Sigmoid colon (tissue), 7 donors: ENCODE data around the gene APOC1. TPM values are rescaled to one million over a fixed set of nuclear protein-coding genes. Genes with fewer than 3 reads are reported as not detected.

Experiments used
- DNase-seq: peaks from one replicate; pipeline ENCODE4 v3.0.0-alpha.2; 2019
- H3K27ac ChIP-seq, 4 donors: fragments of 200-600 bp; sonication (generic); one replicate each; pipeline ENCODE4 v1.5.1; 2016 to 2019; ENCODE audit warnings: mild to moderate bottlenecking in 1 of 4
- H3K27me3 ChIP-seq, 3 donors: fragments of 200-600 bp; sonication (generic); one replicate each; pipeline ENCODE4 v1.5.1; 2019; ENCODE audit warnings: mild to moderate bottlenecking in 1 of 3
- H3K36me3 ChIP-seq, 4 donors: fragments of 200-600 bp; sonication (generic); one replicate each; pipeline ENCODE4 v1.5.1; 2016 to 2019
- H3K4me1 ChIP-seq, 4 donors: fragments of 200-600 bp; sonication (generic); one replicate each; pipeline ENCODE4 v1.5.1; 2017 to 2019
- H3K4me3 ChIP-seq, 4 donors: fragments of 200-600 bp; sonication (generic); one replicate each; pipeline ENCODE4 v1.5.1; 2017 to 2019; ENCODE audit warnings: mild to moderate bottlenecking in 2 of 4, moderate library complexity in 1 of 4
- H3K9me3 ChIP-seq, 4 donors: fragments of 200-600 bp in 3 of 4; sonication (generic) in 3 of 4; one replicate each; pipeline versions ENCODE4 v1.5.1 to v1.6.1; 2013 to 2019
- CTCF ChIP-seq, 4 experiments: fragments of 450-650 bp in 3 of 4; fragments of 200-600 bp in 1 of 4; IDR thresholded peaks; one replicate each; pipeline ENCODE4 v1.5.1; 2016 to 2019; ENCODE audit warnings: antibody characterized with exemption in 4 of 4, mild to moderate bottlenecking in 3 of 4, moderate library complexity in 2 of 4
- EP300 ChIP-seq, 4 donors: sonication (generic); formaldehyde crosslinking; IDR thresholded peaks; one replicate each; pipeline ENCODE4 v1.6.1; 2017; ENCODE audit warnings: antibody characterized with exemption in 4 of 4
- POLR2A ChIP-seq, 2 donors: fragments of 450-650 bp; IDR thresholded peaks; one replicate each; pipeline ENCODE4 v1.6.1; 2016; ENCODE audit warnings: antibody characterized with exemption in 2 of 2, mild to moderate bottlenecking in 2 of 2, moderate library complexity in 2 of 2
- POLR2AphosphoS5 ChIP-seq, 4 donors: sonication (generic); formaldehyde crosslinking; IDR thresholded peaks; one replicate each; pipeline ENCODE4 v1.6.1; 2017; ENCODE audit warnings: antibody characterized with exemption in 4 of 4
- WGBS, 2 donors: extraction: QIAGEN DNeasy Blood & Tissue Kit; methylation state at CpG; one replicate each; pipeline ENCODE4 v1.1.7; 2013; 5-methylcytosine and 5-hydroxymethylcytosine counted together
- intact Hi-C: fragments of 100-400 bp; cut with DNase I; formaldehyde crosslinking; loops from one replicate; pipeline ENCODE4 v1.15.1; 2023
- polyA plus RNA-seq, 3 donors: library from polyadenylated mRNA; stranded (reverse); fragments of 200-250 nt; gene quantifications; one replicate each; pipeline ENCODE4 v1.2.3, GENCODE V29; 2013
- total RNA-seq, 4 donors: library from RNA; depleted of rRNA; stranded (reverse); fragments of >200 nt; gene quantifications; one replicate each; pipeline ENCODE4 v1.1.0, GENCODE V29; 2016
- donor health status: healthy with polysubstance abuse.
- donor health status: Bipolar disorder and iron deficiency.
- donor health status: healthy.

Gene APOC1
- total and polyA plus RNA-seq, 7 donors: 2.3 to 73.3 (median 29.0) TPM; not detected in 1

GRCh38 chr19:44871809-44872208, 42.6 kb upstream of the APOC1 start:
- 95 to 96% methylated on average over 14 of the region's 14 CpGs for WGBS, 2 donors
- no peak for DNase-seq
- intact Hi-C loops: no loop called here
- Histone ChIP-seq H3K27me3 (no peaks in the 10 kb centered on the region), H3K4me3 (no peak overlapping the region), H3K36me3 (peaks cover 30 to 61% (median 34%) of the 10 kb centered on the region in 4 donors), H3K9me3 (no peaks in the 10 kb centered on the region), H3K4me1 (no peaks in the 10 kb centered on the region), H3K27ac (peak overlapping the region in 1 of 4 donors; percentile 18)
- TF ChIP-seq EP300 (IDR thresholded peaks at IDR 0.05) (no peak), POLR2A (IDR thresholded peaks at IDR 0.05) (no peak), CTCF (IDR thresholded peaks at IDR 0.05) (no peak), POLR2AphosphoS5 (IDR thresholded peaks at IDR 0.05) (no peak)

GRCh38 chr19:44872661-44873060, 41.7 kb upstream of the APOC1 start:
- TF ChIP-seq POLR2AphosphoS5 (IDR thresholded peaks at IDR 0.05): no peak
- no peak for TF ChIP-seq POLR2A (IDR thresholded peaks at IDR 0.05)
- TF ChIP-seq EP300 (IDR thresholded peaks at IDR 0.05): no peak
- TF ChIP-seq CTCF (IDR thresholded peaks at IDR 0.05): no peak
- Histone ChIP-seq H3K36me3 (peaks cover 31 to 63% (median 38%) of the 10 kb centered on the region in 4 donors), H3K27me3 (no peaks in the 10 kb centered on the region), H3K4me3 (no peak overlapping the region), H3K27ac (no peak overlapping the region), H3K4me1 (no peaks in the 10 kb centered on the region), H3K9me3 (no peaks in the 10 kb centered on the region)
- intact Hi-C loops: no loop called here
- DNase-seq: no peak
- WGBS, 2 donors: 82 to 83% methylated on average over 4 of the region's 4 CpGs

GRCh38 chr19:44874317-44874716, 40.1 kb upstream of the APOC1 start:
- TF ChIP-seq EP300 (IDR thresholded peaks at IDR 0.05) (no peak), POLR2AphosphoS5 (IDR thresholded peaks at IDR 0.05) (no peak), POLR2A (IDR thresholded peaks at IDR 0.05) (no peak), CTCF (IDR thresholded peaks at IDR 0.05) (no peak)
- Histone ChIP-seq H3K4me3 (no peak overlapping the region), H3K36me3 (peaks cover 31 to 75% (median 42%) of the 10 kb centered on the region in 4 donors), H3K27me3 (no peaks in the 10 kb centered on the region), H3K9me3 (no peaks in the 10 kb centered on the region), H3K27ac (no peak overlapping the region), H3K4me1 (no peaks in the 10 kb centered on the region)
- 93 to 95% methylated on average over 16 of the region's 16 CpGs for WGBS, 2 donors
- intact Hi-C loops: no loop called here
- no peak for DNase-seq

DNA sequence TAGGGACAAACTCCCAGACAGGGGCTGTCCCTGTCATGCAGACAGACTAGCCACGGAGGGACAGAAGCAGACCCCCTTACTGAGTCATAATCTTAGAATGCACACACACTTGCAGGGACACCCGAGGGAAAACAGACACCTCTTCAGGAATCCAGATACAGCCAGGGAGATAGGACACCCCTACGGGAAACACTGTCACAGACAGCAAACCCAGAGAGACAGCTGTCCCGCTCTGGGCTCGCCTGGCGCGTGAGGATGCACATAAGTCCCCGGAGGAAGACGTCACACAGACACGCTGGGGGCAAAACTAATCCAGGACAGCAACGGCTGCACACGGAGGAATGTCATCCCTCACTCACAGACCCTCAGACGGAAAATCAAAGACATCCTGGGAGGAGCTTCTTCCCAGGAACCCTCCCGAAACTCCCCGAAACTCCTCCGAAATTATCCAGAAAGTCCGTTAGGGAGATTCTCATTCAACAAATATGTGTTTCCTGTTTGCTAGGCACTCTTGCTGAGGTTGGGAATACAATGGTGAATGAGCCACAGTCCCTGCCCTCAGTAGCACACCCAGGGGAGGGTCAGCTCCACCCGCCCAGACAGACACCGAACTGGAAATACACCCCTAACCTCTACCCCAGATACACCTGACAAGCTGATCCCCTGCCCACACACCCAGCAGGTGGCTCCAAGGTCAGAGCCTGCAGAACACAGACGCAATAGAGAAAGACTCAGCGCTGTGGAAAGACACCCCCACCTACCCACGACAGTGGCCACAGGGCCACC, 38.5 kb upstream of the APOC1 start:
- peaks cover 31 to 80% (median 42%) of the 10 kb centered on the region in 4 donors for H3K36me3 ChIP-seq
- 18 to 65% methylated on average over 22 of the region's 22 CpGs for WGBS, 2 donors
- H3K27ac ChIP-seq: peak overlapping the region in 3 of 4 donors; percentile 14 to 25 (median 14)
- no peaks in the 10 kb centered on the region for H3K27me3 ChIP-seq
- intact Hi-C loops: no loop called here
- no peak overlapping the region for H3K4me3 ChIP-seq
- TF ChIP-seq POLR2A (IDR thresholded peaks at IDR 0.05): no peak
- no peak for DNase-seq
- H3K9me3 ChIP-seq: no peaks in the 10 kb centered on the region
- H3K4me1 ChIP-seq: no peaks in the 10 kb centered on the region

GRCh38 chr19:44876930-44877535, 37.4 kb upstream of the APOC1 start:
- H3K4me1 ChIP-seq: no peaks in the 10 kb centered on the region
- no peak for DNase-seq
- H3K36me3 ChIP-seq: peaks cover 27 to 75% (median 39%) of the 10 kb centered on the region in 4 donors
- H3K9me3 ChIP-seq: no peaks in the 10 kb centered on the region
- intact Hi-C loops: no loop called here
- no peak for TF ChIP-seq POLR2AphosphoS5 (IDR thresholded peaks at IDR 0.05)
- no peak for TF ChIP-seq CTCF (IDR thresholded peaks at IDR 0.05)
- no peak for TF ChIP-seq POLR2A (IDR thresholded peaks at IDR 0.05)
- H3K4me3 ChIP-seq: no peak overlapping the region
- H3K27me3 ChIP-seq: no peaks in the 10 kb centered on the region
- 39 to 60% methylated on average over 5 of the region's 5 CpGs for WGBS, 2 donors
- no peak overlapping the region for H3K27ac ChIP-seq
